ENCODE data around the gene GRAMD4. TPM values are rescaled to one million over a fixed set of nuclear protein-coding genes. Genes with fewer than 3 reads are reported as not detected.

GRAMD4 gene
- total and polyA plus RNA-seq, 12 donors = 15.0 to 241 (median 79.4) TPM

Other genes starting within 250 kb of the GRAMD4 start
- gene CELSR1, start 82.8 kb upstream of the GRAMD4 start, total RNA-seq = 1 to 10 TPM in 8 of 9 donors, under 1 TPM in 1; 0.11 to 4.3 (median 2.3) TPM
- gene CELSR1, start 82.8 kb upstream of the GRAMD4 start, polyA plus RNA-seq = 1 to 10 TPM in 2 of 3 donors, under 1 TPM in 1; 0.71 to 3.1 (median 1.6) TPM
- gene CERK, start 117.9 kb downstream of the GRAMD4 start, total RNA-seq = 10 to 100 TPM; 28.8 to 92.1 (median 45.6) TPM
- 10 to 100 TPM; 18.6 to 24.3 (median 19.5) TPM for gene CERK, start 117.9 kb downstream of the GRAMD4 start, polyA plus RNA-seq
- gene TBC1D22A, start 142.3 kb downstream of the GRAMD4 start, total RNA-seq = 10 to 100 TPM; 14.8 to 44.2 (median 29.5) TPM
- gene TBC1D22A, start 142.3 kb downstream of the GRAMD4 start, polyA plus RNA-seq = 10 to 100 TPM; 11.5 to 17.4 (median 14.9) TPM